Common myeloid progenitor, CD34-positive (primary cell): Measurements from ENCODE around the gene VPS50.
"Not testable (repeated sequence)": the region's sequence is repeated elsewhere in the genome, so short reads cannot be mapped to it uniquely, and the experiment has no call there.

Experiments used
- CTCF ChIA-PET: fragments of 350-600 bp; sonication (Branson Sonifier 250); formaldehyde crosslinking; loops from one replicate; lab custom pipeline; 2021; ENCODE audit warnings: antibody characterized with exemption; lab: Charles Lee
- POLR2A ChIA-PET: fragments of 350-600 bp; sonication (Branson Sonifier 250); formaldehyde crosslinking; loops from one replicate; lab custom pipeline; 2021; ENCODE audit warnings: antibody characterized with exemption; lab: Charles Lee
- DNase-seq, 3 donors: peaks; one replicate each; pipeline versions ENCODE4 v3.0.0 to v3.0.0-alpha.2; 2013
- H3K27ac ChIP-seq, 2 experiments: 1 replicate in 1 of 2; 2 replicates in 1 of 2; pipeline ENCODE4 v1.7.0; 2013; ENCODE audit warnings: inconsistent platforms in 2 of 2, low read length in 2 of 2, mild to moderate bottlenecking in 2 of 2, low read depth in 1 of 2, moderate library complexity in 1 of 2; ENCODE audit not compliant: severe bottlenecking in 2 of 2, insufficient read depth in 1 of 2, poor library complexity in 1 of 2
- H3K27me3 ChIP-seq, 5 experiments: replicated peaks in 2 of 5; 1 replicate in 3 of 5; 2 replicates in 2 of 5; pipeline versions ENCODE4 v1.6.1 to v1.7.0; 2013; ENCODE audit warnings: low read length in 4 of 5, mild to moderate bottlenecking in 2 of 5, moderate library complexity in 2 of 5, inconsistent platforms in 1 of 5; ENCODE audit not compliant: insufficient read depth in 5 of 5, control insufficient read depth in 4 of 5
- H3K36me3 ChIP-seq, 4 experiments: 1 replicate in 2 of 4; 2 replicates in 2 of 4; pipeline versions ENCODE4 v1.6.1 to v1.7.0; 2013; ENCODE audit warnings: low read length in 3 of 4, control low read depth in 1 of 4, mild to moderate bottlenecking in 1 of 4; ENCODE audit not compliant: control insufficient read depth in 4 of 4, insufficient read depth in 4 of 4
- H3K4me1 ChIP-seq, 4 experiments: 1 replicate in 3 of 4; 2 replicates in 1 of 4; pipeline versions ENCODE4 v1.6.1 to v1.7.1; 2013; ENCODE audit warnings: low read length in 3 of 4, mild to moderate bottlenecking in 3 of 4, control low read depth in 1 of 4, inconsistent platforms in 1 of 4, moderate library complexity in 1 of 4; ENCODE audit not compliant: control insufficient read depth in 4 of 4, insufficient read depth in 4 of 4; ENCODE audit errors: control extremely low read depth in 1 of 4
- H3K4me3 ChIP-seq, 7 experiments: 1 replicate in 4 of 7; 2 replicates in 3 of 7; pipeline versions ENCODE4 v1.5.1 to v1.7.0; 2013; ENCODE audit warnings: mild to moderate bottlenecking in 7 of 7, low read length in 6 of 7, moderate library complexity in 6 of 7, inconsistent platforms in 2 of 7, low read depth in 2 of 7, control low read depth in 1 of 7; ENCODE audit not compliant: insufficient read depth in 4 of 7, control insufficient read depth in 1 of 7; ENCODE audit errors: extremely low read depth in 1 of 7
- H3K9me3 ChIP-seq, 5 experiments: 1 replicate in 4 of 5; 2 replicates in 1 of 5; pipeline versions ENCODE4 v1.6.1 to v1.7.1; 2013; ENCODE audit warnings: low read length in 4 of 5, mild to moderate bottlenecking in 2 of 5, inconsistent platforms in 1 of 5, low read depth in 1 of 5, moderate library complexity in 1 of 5; ENCODE audit not compliant: control insufficient read depth in 4 of 5, insufficient read depth in 2 of 5; ENCODE audit errors: control extremely low read depth in 1 of 5
- WGBS: methylation state at CpG from one replicate; pipeline ENCODE4 v1.1.5; 2013; ENCODE audit not compliant: insufficient coverage; 5-methylcytosine and 5-hydroxymethylcytosine counted together

Gene VPS50

DNA sequence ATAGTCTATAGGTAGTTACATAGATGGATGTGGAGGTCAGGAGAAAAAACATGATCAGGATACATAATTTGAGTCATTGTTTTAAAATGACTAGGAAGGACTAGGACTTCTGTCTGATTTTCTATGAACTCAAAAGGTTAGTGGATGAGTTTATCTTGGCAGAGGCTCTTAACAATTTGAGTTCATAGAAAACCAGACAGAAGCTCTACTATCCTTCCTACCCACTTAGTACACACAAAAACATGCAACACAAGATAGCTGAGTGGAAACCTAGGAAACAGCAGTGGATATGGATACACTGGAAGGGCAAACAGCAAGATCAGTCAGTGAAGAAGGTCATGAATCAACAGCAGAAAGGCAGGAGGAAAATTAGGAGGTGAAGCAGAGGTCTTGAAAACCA lies 84.6 kb downstream of the VPS50 start:
- no peak for DNase-seq
- Histone ChIP-seq H3K27ac (no peak overlapping the region), H3K27me3 (no peaks in the 10 kb centered on the region), H3K36me3 (peaks cover 0 to 18% (median 12%) of the 10 kb centered on the region in 4 experiments), H3K4me3 (no peak overlapping the region), H3K9me3 (no peaks in the 10 kb centered on the region), H3K4me1 (no peaks in the 10 kb centered on the region)
- CTCF ChIA-PET = no interaction called here
- POLR2A ChIA-PET = no interaction called here

DNA sequence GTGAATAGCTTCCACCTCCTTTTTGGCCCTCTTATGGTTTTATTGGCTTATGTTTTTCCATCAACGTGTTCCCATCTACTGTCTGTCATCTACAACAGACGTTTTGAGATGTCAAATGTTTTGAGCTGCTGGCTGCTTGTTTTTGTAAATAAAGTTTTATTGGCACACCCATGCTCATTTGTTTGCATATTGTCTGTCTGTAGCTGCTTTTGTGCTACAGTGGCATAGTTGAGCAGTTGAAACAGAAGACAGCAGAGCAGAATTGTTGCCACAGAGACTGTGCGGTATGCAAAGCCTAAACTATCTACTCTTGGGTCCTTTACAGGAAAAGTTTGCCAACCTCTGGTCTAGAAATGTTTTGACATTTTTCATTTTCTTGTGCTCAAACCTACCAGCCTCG lies 88.7 kb downstream of the VPS50 start:
- no peaks in the 10 kb centered on the region for H3K4me1 ChIP-seq
- DNase-seq = no peak
- POLR2A ChIA-PET = no interaction called here
- H3K36me3 ChIP-seq = peaks cover 0 to 10% (median 8%) of the 10 kb centered on the region in 4 experiments
- H3K27me3 ChIP-seq = no peaks in the 10 kb centered on the region
- 100% methylated on average over 1 of the region's 4 CpGs for WGBS
- no peak overlapping the region for H3K27ac ChIP-seq
- H3K4me3 ChIP-seq = no peak overlapping the region
- H3K9me3 ChIP-seq = no peaks in the 10 kb centered on the region
- CTCF ChIA-PET = no interaction called here

DNA sequence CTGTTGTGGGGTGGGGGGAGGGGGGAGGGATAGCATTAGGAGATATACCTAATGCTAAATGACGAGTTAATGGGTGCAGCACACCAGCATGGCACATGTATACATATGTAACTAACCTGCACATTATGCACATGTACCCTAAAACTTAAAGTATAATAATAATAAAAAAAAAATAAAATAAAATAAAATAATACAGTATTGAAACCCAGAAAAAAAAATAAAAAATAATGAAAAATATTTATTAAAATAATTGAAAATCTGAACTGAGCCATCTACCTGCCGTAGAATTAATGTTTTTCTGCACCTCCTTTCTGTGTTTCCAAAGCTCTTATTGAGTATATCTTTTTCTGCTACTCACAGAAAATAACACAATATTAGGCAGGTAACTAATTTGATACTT lies 94.1 kb downstream of the VPS50 start:
- H3K27me3 ChIP-seq, DNase-seq, H3K4me3 ChIP-seq, H3K27ac ChIP-seq, POLR2A ChIA-PET, CTCF ChIA-PET, H3K9me3 ChIP-seq, H3K4me1 ChIP-seq, H3K36me3 ChIP-seq: not testable (repeated sequence)
- WGBS = no CpG with 5 or more reads among the region's 2 CpGs

DNA sequence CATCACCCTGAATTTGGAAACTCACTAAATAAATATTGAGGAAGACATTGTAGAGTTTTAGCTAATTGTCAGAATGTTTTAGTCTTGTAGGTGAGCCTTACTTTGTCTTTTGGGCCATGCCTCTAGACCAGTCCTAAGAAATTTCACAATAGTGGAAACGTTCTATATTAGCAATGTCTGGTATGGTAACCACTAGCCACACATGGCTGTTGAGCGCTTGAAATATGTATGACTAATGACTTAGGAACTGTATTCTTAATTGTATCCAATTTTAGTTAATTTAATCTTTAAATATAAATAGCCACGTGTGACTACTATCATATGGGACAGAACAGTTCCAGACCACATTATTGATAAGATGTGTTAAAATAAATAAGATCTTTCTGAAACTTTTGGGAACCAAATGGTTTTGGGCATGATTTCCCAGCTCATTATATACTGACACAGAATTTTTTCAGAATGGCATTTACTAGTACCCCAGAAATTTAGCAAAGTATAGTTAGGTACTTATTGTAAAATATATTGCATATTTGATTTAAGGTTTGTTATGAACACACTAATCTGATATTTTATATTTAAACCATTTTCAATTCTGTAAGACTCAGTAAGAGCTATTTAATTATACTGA lies 95.0 kb downstream of the VPS50 start:
- no peak overlapping the region for H3K4me3 ChIP-seq
- WGBS = 100% methylated on average over 1 of the region's 3 CpGs
- POLR2A ChIA-PET = no interaction called here
- DNase-seq = no peak
- H3K4me1 ChIP-seq = no peaks in the 10 kb centered on the region
- CTCF ChIA-PET = interaction anchor here (1.1 kb wide), 1 partner anchor 116 kb away, joined by 3 read pairs; no protein-coding TSS in a partner anchor
- peaks cover 0 to 5% (median 0%) of the 10 kb centered on the region in 5 experiments for H3K9me3 ChIP-seq
- H3K27me3 ChIP-seq = no peaks in the 10 kb centered on the region
- no peak overlapping the region for H3K27ac ChIP-seq
- peaks cover 0 to 3% (median under 1%) of the 10 kb centered on the region in 4 experiments for H3K36me3 ChIP-seq

DNA sequence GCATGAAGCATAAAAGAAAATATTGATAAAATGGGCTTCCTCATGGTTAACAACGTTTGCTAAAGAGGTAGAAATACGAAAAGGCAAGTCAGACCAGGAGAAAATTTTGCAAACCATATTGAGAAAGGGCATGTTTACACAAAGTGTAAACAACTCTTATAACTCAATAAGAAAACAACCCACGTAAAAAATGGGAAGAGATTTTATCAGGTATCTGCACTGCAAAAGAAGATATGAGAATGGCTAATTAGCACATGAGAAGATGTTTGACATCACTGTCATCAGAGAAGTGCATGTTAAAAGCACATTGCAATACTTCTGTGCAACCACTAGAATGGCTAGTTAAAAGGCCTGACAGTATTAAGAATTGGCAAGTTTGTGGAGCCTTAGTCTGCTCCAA lies 99.5 kb downstream of the VPS50 start:
- ChIA-PET POLR2A (no interaction called here), CTCF (interaction anchor here (0.7 kb wide), 1 partner anchor 187 kb away, joined by 3 read pairs; no protein-coding TSS in a partner anchor)
- Histone ChIP-seq H3K4me3 (no peak overlapping the region), H3K27me3 (no peaks in the 10 kb centered on the region), H3K27ac (no peak overlapping the region), H3K4me1 (no peaks in the 10 kb centered on the region), H3K36me3 (peaks cover 0 to 6% (median 1%) of the 10 kb centered on the region in 4 experiments), H3K9me3 (peaks cover 0 to 5% (median 0%) of the 10 kb centered on the region in 5 experiments)
- no peak for DNase-seq
- 100% methylated on average over 1 of the region's 3 CpGs for WGBS

DNA sequence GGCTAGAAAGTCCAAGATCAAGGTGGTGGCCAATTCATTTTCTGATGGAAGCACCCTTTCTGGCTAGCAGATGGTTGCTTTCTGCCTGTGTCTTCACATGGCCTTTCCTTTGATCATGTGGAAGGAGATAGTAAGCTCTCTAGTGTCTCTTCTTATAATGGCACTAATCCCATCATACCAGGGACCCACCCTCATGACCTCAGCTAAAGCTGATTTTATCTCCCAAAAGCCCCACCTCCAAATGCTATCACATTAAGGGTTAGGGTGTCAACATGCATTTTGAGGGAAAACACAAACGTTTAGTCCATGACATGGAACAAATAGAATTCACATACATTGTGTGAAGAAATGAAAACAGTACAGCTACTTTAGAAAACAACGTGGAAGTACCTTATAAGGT lies 100.0 kb downstream of the VPS50 start:
- H3K4me1 ChIP-seq = no peaks in the 10 kb centered on the region
- no peak overlapping the region for H3K27ac ChIP-seq
- peaks cover 0 to 5% (median 0%) of the 10 kb centered on the region in 5 experiments for H3K9me3 ChIP-seq
- no peak for DNase-seq
- no peak overlapping the region for H3K4me3 ChIP-seq
- WGBS = no CpG with 5 or more reads among the region's 2 CpGs
- H3K36me3 ChIP-seq = peaks cover 0 to 6% (median 1%) of the 10 kb centered on the region in 4 experiments
- ChIA-PET POLR2A (no interaction called here), CTCF (no interaction called here)
- H3K27me3 ChIP-seq = no peaks in the 10 kb centered on the region

DNA sequence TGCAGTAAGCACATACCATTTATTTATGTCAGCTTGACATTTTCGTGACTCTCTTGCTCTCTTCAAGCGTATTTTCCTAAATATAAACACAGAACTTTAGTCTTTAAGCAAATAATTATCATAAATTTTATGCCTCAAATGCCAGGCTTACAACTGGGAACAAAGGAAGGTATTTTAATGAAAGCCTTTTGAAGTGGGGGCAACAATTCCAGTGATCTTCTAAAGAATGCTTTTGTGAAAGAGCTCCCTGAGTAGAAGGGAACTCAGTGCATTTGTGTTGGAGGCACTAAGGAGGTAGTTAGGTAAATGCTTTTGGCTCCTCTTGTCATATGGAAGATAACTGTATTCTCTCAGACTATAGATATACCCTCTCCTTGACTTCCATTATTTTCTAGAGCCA lies 104.9 kb downstream of the VPS50 start:
- ChIA-PET CTCF (no interaction called here), POLR2A (no interaction called here)
- DNase-seq = no peak
- no CpG with 5 or more reads among the region's 2 CpGs for WGBS
- H3K36me3 ChIP-seq = peaks cover 10 to 26% (median 12%) of the 10 kb centered on the region in 4 experiments
- no peaks in the 10 kb centered on the region for H3K27me3 ChIP-seq
- no peak overlapping the region for H3K27ac ChIP-seq
- no peaks in the 10 kb centered on the region for H3K4me1 ChIP-seq
- H3K9me3 ChIP-seq = peaks cover 0 to 6% (median 3%) of the 10 kb centered on the region in 5 experiments
- no peak overlapping the region for H3K4me3 ChIP-seq
